Left lung (tissue), 10 donors: ENCODE results near the gene SFSWAP. TPM values are rescaled to one million over a fixed set of nuclear protein-coding genes. Genes with fewer than 3 reads are reported as not detected.
"Not testable (repeated sequence)": the region's sequence is repeated elsewhere in the genome, so short reads cannot be mapped to it uniquely, and the experiment has no call there.

Experiments used
- ATAC-seq: fragments of 200-7000 bp; cut with Tn5 transposase; one replicate; pipeline ENCODE4 v1.9.1; 2020; ENCODE audit warnings: moderate library complexity
- DNase-seq, 4 donors: peaks; one replicate each; pipeline ENCODE4 v3.0.0-alpha.2; 2013 to 2020
- H3K27ac ChIP-seq, 2 donors: fragments of 200-600 bp; sonication (generic) in 1 of 2; one replicate each; pipeline versions ENCODE4 v1.5.0 to v1.8.0; 2020 to 2021
- H3K27me3 ChIP-seq, 2 donors: fragments of 200-600 bp; sonication (generic) in 1 of 2; one replicate each; pipeline versions ENCODE4 v1.5.0 to v1.8.0; 2020 to 2021
- H3K36me3 ChIP-seq, 2 donors: fragments of 200-600 bp; sonication (generic) in 1 of 2; one replicate each; pipeline versions ENCODE4 v1.5.0 to v1.8.0; 2020 to 2021
- H3K4me1 ChIP-seq, 2 donors: fragments of 200-600 bp; one replicate each; pipeline ENCODE4 v1.8.0; 2021
- H3K4me3 ChIP-seq, 2 donors: fragments of 200-600 bp; sonication (generic) in 1 of 2; one replicate each; pipeline versions ENCODE4 v1.5.0 to v1.8.0; 2020 to 2021; ENCODE audit warnings: mild to moderate bottlenecking in 1 of 2
- H3K9me3 ChIP-seq, 2 donors: fragments of 200-600 bp; sonication (generic) in 1 of 2; one replicate each; pipeline versions ENCODE4 v1.5.0 to v1.8.0; 2020 to 2021
- CTCF ChIP-seq, 2 donors: fragments of 200-600 bp; sonication (generic) in 1 of 2; IDR thresholded peaks; one replicate each; pipeline versions ENCODE4 v1.5.0 to v1.8.0; 2021; ENCODE audit warnings: antibody characterized with exemption in 2 of 2
- intact Hi-C, 2 donors: fragments of 100-400 bp; cut with DNase I; formaldehyde crosslinking; loops; one replicate each; pipeline versions ENCODE4 v1.11.2 to v1.14.2; 2022
- polyA plus RNA-seq, 6 donors: library from polyadenylated mRNA; unstranded; fragments of 120-200 nt; gene quantifications; one replicate each; pipeline ENCODE4 v1.2.1, GENCODE V29; 2013; ENCODE audit not compliant: insufficient read length in 6 of 6
- total RNA-seq, 2 donors: library from RNA; stranded (reverse); fragmentation: NEBNext Ultra II Directional; extraction: Animal tissue kit (Norgen Biotek cat#: 25700); gene quantifications; one replicate each; pipeline ENCODE4 v1.2.1, GENCODE V29; 2021
- donor health status: DM: no; HTN: yes; CAD: no.
- donor health status: DM: no; HTN: no; CAD: no.

SFSWAP gene
- total and polyA plus RNA-seq, 8 donors, result 26.0 to 68.8 (median 50.8) TPM

GRCh38 chr12:131680392-131681256, 30.3 kb upstream of the SFSWAP start:
- DNase-seq, intact Hi-C loops, H3K36me3 ChIP-seq, H3K4me1 ChIP-seq, H3K27ac ChIP-seq, ATAC-seq, H3K9me3 ChIP-seq, H3K4me3 ChIP-seq: not testable (repeated sequence)
- H3K27me3 ChIP-seq, result peaks cover 0 to 26% of the 10 kb centered on the region in 2 donors

GRCh38 chr12:131681257-131681620, 29.7 kb upstream of the SFSWAP start:
- TF ChIP-seq CTCF (IDR thresholded peaks at IDR 0.05), result no peak
- H3K27ac ChIP-seq, result no peak overlapping the region
- DNase-seq, result no peak
- no peaks in the 10 kb centered on the region for H3K36me3 ChIP-seq
- H3K4me1 ChIP-seq, result no peaks in the 10 kb centered on the region
- ATAC-seq, result no peak
- H3K4me3 ChIP-seq, result no peak overlapping the region
- no peaks in the 10 kb centered on the region for H3K9me3 ChIP-seq
- intact Hi-C loops, result no loop called here
- H3K27me3 ChIP-seq, result peaks cover 0 to 26% of the 10 kb centered on the region in 2 donors

DNA sequence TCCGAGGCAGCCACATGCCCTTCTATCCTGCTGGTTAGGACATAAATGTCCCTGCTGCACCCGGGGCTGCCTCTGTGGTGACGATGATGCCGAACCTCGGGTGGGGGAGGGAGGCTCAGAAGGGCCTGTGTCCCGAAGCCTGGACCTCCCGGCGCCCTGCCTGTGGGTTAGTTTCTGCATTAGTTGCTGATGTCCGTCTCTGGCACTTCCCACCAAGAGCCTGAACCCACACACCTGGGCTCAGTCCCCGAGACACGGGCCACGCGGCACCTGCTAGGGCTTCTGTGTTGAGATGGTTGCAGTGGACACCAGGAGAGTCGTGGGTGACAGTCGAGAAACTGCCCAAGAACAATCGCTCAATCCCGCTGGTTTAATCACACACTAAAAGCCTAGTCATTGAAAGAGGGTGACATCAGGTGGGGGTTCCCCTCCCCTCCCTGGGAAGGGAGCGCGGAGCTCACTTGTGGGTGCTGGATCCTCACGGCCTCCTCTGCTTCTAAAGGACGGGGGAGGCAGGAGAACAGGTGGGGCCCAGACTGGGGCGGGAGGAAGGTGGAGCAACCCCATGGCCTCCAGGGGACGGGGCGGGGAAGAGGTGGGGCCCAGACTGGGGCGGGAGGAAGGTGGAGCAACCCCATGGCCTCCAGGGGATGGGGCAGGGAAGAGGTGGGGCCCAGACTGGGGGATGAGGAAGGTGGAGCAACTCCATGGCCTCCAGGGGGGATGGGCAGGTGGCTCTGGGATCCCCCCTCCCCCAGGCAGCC, 29.0 kb upstream of the SFSWAP start:
- H3K27me3 ChIP-seq, result peaks cover 0 to 26% of the 10 kb centered on the region in 2 donors
- H3K9me3 ChIP-seq, H3K36me3 ChIP-seq, H3K4me3 ChIP-seq, H3K27ac ChIP-seq, H3K4me1 ChIP-seq, intact Hi-C loops: not testable (repeated sequence)
- peak in 2 of 4 donors; percentile 6 to 83 for DNase-seq
- peak; percentile 100 for ATAC-seq

GRCh38 chr12:131682510-131682895, 28.4 kb upstream of the SFSWAP start:
- no peak for DNase-seq
- Histone ChIP-seq H3K9me3 (no peaks in the 10 kb centered on the region), H3K36me3 (no peaks in the 10 kb centered on the region), H3K27ac (no peak overlapping the region), H3K4me1 (no peaks in the 10 kb centered on the region), H3K4me3 (no peak overlapping the region), H3K27me3 (peaks cover 0 to 26% of the 10 kb centered on the region in 2 donors)
- intact Hi-C loops, result no loop called here
- TF ChIP-seq CTCF (IDR thresholded peaks at IDR 0.05), result no peak
- peak; percentile 7 for ATAC-seq

GRCh38 chr12:131683266-131684014, 27.4 kb upstream of the SFSWAP start:
- DNase-seq (no peak), ATAC-seq (no peak)
- TF ChIP-seq CTCF (IDR thresholded peaks at IDR 0.05), result no peak
- no peaks in the 10 kb centered on the region for H3K4me1 ChIP-seq
- H3K36me3 ChIP-seq, result no peaks in the 10 kb centered on the region
- intact Hi-C loops, result no loop called here
- H3K27me3 ChIP-seq, result peaks cover 0 to 24% of the 10 kb centered on the region in 2 donors
- no peak overlapping the region for H3K27ac ChIP-seq
- no peaks in the 10 kb centered on the region for H3K9me3 ChIP-seq
- H3K4me3 ChIP-seq, result no peak overlapping the region
